Astrocyte (in vitro differentiated cells and primary cell): ENCODE data around the gene TIGD7. TPM values are rescaled to one million over a fixed set of nuclear protein-coding genes. Genes with fewer than 3 reads are reported as not detected.
A peak's percentile ranks its signal among the peaks of the same experiment; 100 is the strongest.

Experiments used
- DNase-seq: peaks from one replicate; pipeline ENCODE4 v3.0.0-alpha.2; 2010; ENCODE audit warnings: low read depth
- FAIRE-seq: peaks from 2 replicates; lab custom pipeline; 2011; peaks lifted over from hg19 to GRCh38; lab: Jason Lieb, UNC
- H2AFZ ChIP-seq: 2 replicates; pipeline ENCODE4 v1.6.0; 2012; ENCODE audit warnings: low read depth, low read length, inconsistent platforms
- H3K27ac ChIP-seq: 2 replicates; pipeline ENCODE4 v1.5.1; 2011; ENCODE audit warnings: low read depth, low read length, inconsistent platforms
- H3K27me3 ChIP-seq: 2 replicates; pipeline ENCODE4 v1.6.0; 2011; ENCODE audit warnings: low read length, inconsistent platforms; ENCODE audit not compliant: insufficient read depth
- H3K36me3 ChIP-seq: 2 replicates; pipeline ENCODE4 v1.5.1; 2011; ENCODE audit warnings: low read length, inconsistent platforms; ENCODE audit not compliant: insufficient read depth
- H3K4me1 ChIP-seq: 2 replicates; pipeline ENCODE4 v1.5.1; 2011; ENCODE audit warnings: low read length, inconsistent platforms; ENCODE audit not compliant: insufficient read depth
- H3K4me2 ChIP-seq: 2 replicates; pipeline ENCODE4 v1.6.0; 2012; ENCODE audit warnings: low read length, inconsistent platforms
- H3K4me3 ChIP-seq: 2 replicates; pipeline ENCODE4 v1.5.1; 2011; ENCODE audit warnings: low read depth, mild to moderate bottlenecking, low read length, inconsistent platforms; ENCODE audit not compliant: insufficient read depth
- H3K79me2 ChIP-seq: 2 replicates; pipeline ENCODE4 v1.6.0; 2012; ENCODE audit warnings: mild to moderate bottlenecking, low read length, inconsistent platforms; ENCODE audit not compliant: insufficient read depth
- H3K9ac ChIP-seq: 2 replicates; pipeline ENCODE4 v1.6.0; 2012; ENCODE audit warnings: mild to moderate bottlenecking, low read length, inconsistent platforms
- H3K9me3 ChIP-seq: 2 replicates; pipeline ENCODE4 v1.5.1; 2012; ENCODE audit warnings: low read depth, mild to moderate bottlenecking, low read length, inconsistent platforms; ENCODE audit not compliant: insufficient read depth
- H4K20me1 ChIP-seq: 2 replicates; pipeline ENCODE4 v1.6.0; 2012; ENCODE audit warnings: low read length, inconsistent platforms; ENCODE audit not compliant: insufficient read depth
- H3K27ac Mint-ChIP-seq: one replicate; pipeline ENCODE4 v1.8.0; 2021; ENCODE audit warnings: mild to moderate bottlenecking, mixed read lengths; ENCODE audit not compliant: unreplicated experiment
- H3K27me3 Mint-ChIP-seq: one replicate; pipeline ENCODE4 v1.8.0; 2021; ENCODE audit warnings: low read depth, mixed read lengths; ENCODE audit not compliant: unreplicated experiment
- H3K36me3 Mint-ChIP-seq: one replicate; pipeline ENCODE4 v1.8.0; 2021; ENCODE audit warnings: low read depth, mixed read lengths; ENCODE audit not compliant: unreplicated experiment
- H3K4me1 Mint-ChIP-seq: one replicate; pipeline ENCODE4 v1.8.0; 2021; ENCODE audit warnings: low read depth, mixed read lengths; ENCODE audit not compliant: unreplicated experiment
- H3K4me3 Mint-ChIP-seq: one replicate; pipeline ENCODE4 v1.8.0; 2021; ENCODE audit warnings: mild to moderate bottlenecking, moderate library complexity, mixed read lengths; ENCODE audit not compliant: unreplicated experiment
- H3K9me3 Mint-ChIP-seq: one replicate; pipeline ENCODE4 v1.8.0; 2021; ENCODE audit warnings: mild to moderate bottlenecking, mixed read lengths; ENCODE audit not compliant: unreplicated experiment
- CTCF ChIP-seq: IDR thresholded peaks from 2 replicates; pipeline ENCODE4 v1.5.1; 2011; ENCODE audit warnings: low read depth, mild to moderate bottlenecking, inconsistent platforms, low read length, moderate library complexity; ENCODE audit not compliant: insufficient read depth
- EZH2 ChIP-seq: IDR thresholded peaks from 2 replicates; pipeline ENCODE4 v1.6.1; 2012; ENCODE audit warnings: mild to moderate bottlenecking, low read length, inconsistent platforms; ENCODE audit not compliant: insufficient read depth
- total RNA-seq: library from RNA; stranded (reverse); gene quantifications from 2 replicates; pipeline ENCODE4 v1.2.1, GENCODE V29; 2021

TIGD7 gene
- total RNA-seq, 1 donor from 2014 or later, result 4.5 TPM

- no peak for TF ChIP-seq EZH2
- TF ChIP-seq CTCF, result no peak
- peak overlapping the region; percentile 91 for H3K4me2 ChIP-seq
- no peaks in the 10 kb centered on the region for H3K27me3 ChIP-seq
- peaks cover 20% of the 10 kb centered on the region for H3K4me1 ChIP-seq
- Mint-ChIP-seq H3K4me1 (peaks cover 16% of the 10 kb centered on the region), H3K36me3 (peaks cover 39% of the 10 kb centered on the region), H3K27me3 (no peaks in the 10 kb centered on the region), H3K9me3 (peaks cover 21% of the 10 kb centered on the region), H3K27ac (peak overlapping the region; percentile 47), H3K4me3 (peak overlapping the region; percentile 100)
- peaks cover 23% of the 10 kb centered on the region for H3K36me3 ChIP-seq
- FAIRE-seq, result no peak
- DNase-seq, result no peak
- H2AFZ ChIP-seq, result no peak overlapping the region
- peak overlapping the region; percentile 86 for H3K4me3 ChIP-seq
- H4K20me1 ChIP-seq, result peaks cover 32% of the 10 kb centered on the region
- H3K9ac ChIP-seq, result no peak overlapping the region
- H3K9me3 ChIP-seq, result peaks cover 18% of the 10 kb centered on the region
- H3K79me2 ChIP-seq, result peaks cover 63% of the 10 kb centered on the region
- no peak overlapping the region for H3K27ac ChIP-seq
Measured at GRCh38 chr16:3285131-3285530, 20.1 kb downstream of the TIGD7 start.

- H3K27me3 Mint-ChIP-seq, result no peaks in the 10 kb centered on the region
- peaks cover 16% of the 10 kb centered on the region for H3K4me1 Mint-ChIP-seq
- Histone ChIP-seq H4K20me1 (peaks cover 21% of the 10 kb centered on the region), H3K4me1 (peaks cover 20% of the 10 kb centered on the region), H3K9ac (peak overlapping the region; percentile 97), H3K9me3 (peaks cover 4% of the 10 kb centered on the region), H3K27me3 (no peaks in the 10 kb centered on the region), H3K79me2 (peaks cover 50% of the 10 kb centered on the region), H2AFZ (peak overlapping the region; percentile 67), H3K4me2 (peak overlapping the region; percentile 91), H3K36me3 (peaks cover 15% of the 10 kb centered on the region), H3K27ac (peak overlapping the region; percentile 100), H3K4me3 (peak overlapping the region; percentile 86)
- peaks cover 11% of the 10 kb centered on the region for H3K9me3 Mint-ChIP-seq
- peak overlapping the region; percentile 100 for H3K4me3 Mint-ChIP-seq
- DNase-seq, result no peak
- TF ChIP-seq EZH2, result no peak
- TF ChIP-seq CTCF, result no peak
- H3K27ac Mint-ChIP-seq, result peak overlapping the region; percentile 98
- peaks cover 25% of the 10 kb centered on the region for H3K36me3 Mint-ChIP-seq
- no peak for FAIRE-seq
Measured at GRCh38 chr16:3283543-3284447, 21.4 kb downstream of the TIGD7 start.
